HG03039 (cell line): Measurements from ENCODE around the gene PTPA.

Source experiments
- ATAC-seq: cut with Tn5 transposase; IDR thresholded peaks from one replicate; pipeline ENCODE4 v1.9.1; 2021; ENCODE audit warnings: mild to moderate bottlenecking, moderate library complexity; ENCODE audit not compliant: unreplicated experiment

Gene PTPA

GRCh38 chr9:129136446-129137035 is 25.3 kb downstream of the PTPA start:
- ATAC-seq, result no peak

- no peak for ATAC-seq
Observed at GRCh38 chr9:129137292-129138143, 26.3 kb downstream of the PTPA start.

GRCh38 chr9:129138144-129138462 is 26.9 kb downstream of the PTPA start:
- no peak for ATAC-seq

GRCh38 chr9:129138476-129139232 is 27.4 kb downstream of the PTPA start:
- no peak for ATAC-seq

GRCh38 chr9:129139233-129139992 is 28.2 kb downstream of the PTPA start:
- ATAC-seq, result peak; percentile 32

DNA sequence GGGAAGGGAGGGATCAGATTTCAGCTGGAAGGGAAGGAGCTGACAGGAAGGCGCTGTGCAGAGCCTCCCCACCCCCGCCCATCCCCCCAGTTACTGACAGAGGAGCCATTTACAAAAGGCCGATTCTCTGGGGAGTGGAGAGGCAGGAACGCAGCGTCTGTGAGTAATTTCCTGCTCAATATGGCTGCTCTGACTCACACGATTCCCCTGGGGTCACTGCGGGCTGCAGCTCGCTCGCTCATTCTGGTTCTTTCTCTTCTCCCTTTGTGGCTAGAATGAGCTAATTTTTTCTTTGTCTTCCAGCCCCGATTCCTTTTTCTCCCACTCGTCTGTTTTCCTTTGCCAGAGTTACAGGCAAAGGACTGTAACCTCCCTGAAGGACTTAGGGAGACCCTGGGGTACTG is 28.8 kb downstream of the PTPA start:
- no peak for ATAC-seq

DNA sequence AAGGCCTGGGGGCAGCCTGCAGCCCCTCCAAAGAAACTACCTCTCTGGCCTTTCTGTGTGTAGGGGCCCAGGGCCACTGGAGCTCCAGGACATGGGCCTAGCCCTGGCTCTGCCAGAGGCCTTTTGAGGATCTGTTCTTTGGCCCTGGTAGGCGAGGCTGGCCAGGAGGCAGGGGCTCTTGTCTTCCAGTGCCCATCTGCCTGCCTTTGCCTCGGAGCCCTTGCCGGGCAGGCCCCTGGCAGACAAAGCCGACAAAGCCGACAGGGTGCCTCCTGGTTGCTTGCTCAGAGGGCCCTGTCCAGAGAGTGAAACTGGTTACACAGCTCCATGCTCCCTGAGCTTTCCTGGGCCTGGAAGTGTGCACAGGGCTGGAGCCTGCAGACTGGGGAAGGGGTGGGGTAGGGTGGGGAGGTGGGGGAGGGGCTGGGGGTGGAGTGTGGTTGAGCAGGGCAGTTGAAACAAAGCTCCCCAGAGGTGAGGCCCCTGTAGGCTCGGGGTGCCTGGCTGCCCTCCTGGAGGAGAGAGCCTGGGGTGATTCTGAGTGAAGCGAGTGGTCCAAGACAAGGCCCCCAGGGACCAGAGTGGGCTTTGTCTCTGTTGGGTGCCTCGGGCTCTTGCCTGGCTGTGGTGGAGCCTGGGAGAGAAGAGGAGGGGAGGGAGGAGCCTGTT is 29.3 kb downstream of the PTPA start:
- no peak for ATAC-seq

GRCh38 chr9:129141066-129142041 is 30.1 kb downstream of the PTPA start:
- ATAC-seq, result no peak

GRCh38 chr9:129142138-129142935 is 31.1 kb downstream of the PTPA start:
- no peak for ATAC-seq

DNA sequence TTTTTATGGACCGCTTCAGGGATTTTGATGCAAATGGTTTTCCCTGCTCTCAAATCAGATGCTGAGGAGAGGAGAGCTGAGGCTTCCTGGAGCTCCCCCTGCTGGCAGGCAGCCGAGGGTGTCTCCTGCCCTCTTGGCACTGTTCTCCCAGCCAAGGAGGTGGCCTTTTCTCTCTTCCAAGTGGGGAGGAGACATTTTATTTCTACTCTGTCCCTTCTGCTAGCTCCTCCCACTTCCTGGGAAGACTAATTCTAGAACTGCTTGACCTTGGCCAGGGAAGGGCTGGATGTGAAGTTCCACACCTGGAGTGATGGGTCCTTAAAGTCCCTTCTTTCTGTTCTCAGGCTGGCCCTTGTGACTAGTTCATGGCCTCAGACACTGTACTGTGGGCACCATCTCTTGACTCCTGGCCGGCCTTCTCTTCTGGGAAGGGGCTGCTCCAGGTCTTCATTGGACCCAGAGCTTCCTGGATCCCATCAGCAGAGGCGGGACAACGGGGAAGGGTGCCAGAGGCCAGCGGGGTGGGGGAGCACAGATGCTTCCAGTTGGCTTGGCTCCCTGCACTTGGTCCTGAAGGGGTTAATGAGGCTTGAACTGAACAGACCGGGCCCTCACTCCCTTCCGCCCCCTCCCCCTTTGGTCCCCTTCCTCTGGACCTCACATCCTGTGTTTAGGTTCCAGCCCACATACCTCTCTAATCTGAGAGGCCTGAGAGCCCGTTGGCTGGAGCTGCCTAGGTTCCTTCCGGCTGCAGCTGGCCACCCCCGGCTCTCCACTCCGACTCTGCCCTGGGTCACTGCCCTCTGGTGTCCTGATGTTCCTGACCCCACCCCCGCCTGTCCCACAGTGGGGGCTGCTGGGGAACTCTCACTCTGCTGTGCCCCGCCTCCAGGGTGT is 32.1 kb downstream of the PTPA start:
- no peak for ATAC-seq

DNA sequence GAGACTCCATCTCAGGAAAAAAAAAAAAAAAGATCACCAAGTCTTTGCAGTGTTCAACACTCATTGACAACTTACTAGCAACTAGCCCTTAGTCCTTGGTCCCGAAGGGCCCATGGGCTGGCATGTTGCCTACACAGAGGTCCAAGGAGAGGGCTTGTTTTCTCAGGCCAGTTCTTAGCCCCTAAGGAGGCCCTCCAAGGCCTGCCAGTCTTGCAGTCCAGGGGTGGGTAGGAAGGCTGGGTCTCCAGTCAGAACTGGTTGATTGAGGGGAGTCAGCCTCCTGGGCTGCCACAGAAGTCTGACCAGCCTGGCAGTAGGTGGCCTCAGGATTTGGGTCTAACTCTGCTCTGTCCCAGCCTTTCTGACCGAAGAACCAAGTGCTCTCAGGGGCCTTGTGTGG is 34.1 kb downstream of the PTPA start:
- no peak for ATAC-seq

DNA sequence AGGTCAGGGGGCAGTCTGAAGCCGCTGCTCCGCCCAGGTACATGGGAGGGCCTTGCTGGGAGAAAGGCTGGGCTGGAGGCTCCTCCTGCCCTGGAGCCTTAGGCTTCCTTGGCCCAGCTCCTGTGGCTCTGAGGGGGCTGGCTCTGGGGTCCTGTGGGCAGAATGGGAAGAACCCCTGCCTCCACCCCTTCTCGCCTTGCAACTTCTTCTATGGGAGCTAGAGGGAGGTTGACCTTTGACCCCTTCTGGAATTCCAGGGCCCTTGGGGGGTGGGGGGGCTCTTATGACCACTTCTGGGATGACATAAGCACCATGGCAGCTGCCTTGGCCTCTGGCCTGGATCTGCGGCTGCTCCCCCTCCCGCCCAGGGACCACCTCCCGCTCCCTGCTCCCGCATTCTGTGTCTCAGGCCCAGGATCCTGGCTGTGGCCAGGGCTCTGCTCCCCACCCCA is 34.7 kb downstream of the PTPA start:
- no peak for ATAC-seq

DNA sequence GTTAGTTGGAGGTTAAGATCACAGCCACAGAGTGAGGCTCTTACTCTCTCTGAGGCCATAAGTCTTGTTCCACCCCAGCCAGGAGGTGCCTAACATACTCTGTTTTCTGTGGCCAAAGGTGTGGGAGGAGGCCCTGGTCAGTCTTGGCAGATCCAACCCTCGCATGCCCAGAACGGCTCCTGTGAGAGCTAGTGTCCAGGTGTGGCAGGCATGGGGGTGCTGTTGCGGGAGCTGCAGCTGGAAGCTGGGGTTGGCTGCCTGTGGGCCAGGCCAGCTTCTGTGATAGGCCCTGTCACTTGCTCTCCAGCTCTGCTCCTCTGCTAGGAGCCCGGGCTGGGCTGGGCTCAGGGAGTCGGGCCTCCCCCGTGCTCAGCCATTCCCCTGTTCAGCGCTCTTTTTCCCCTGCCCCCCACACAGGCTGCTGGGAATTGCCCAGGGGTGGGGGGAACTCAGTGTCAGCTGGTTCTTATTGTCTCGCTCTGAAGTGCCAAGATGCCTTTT is 35.3 kb downstream of the PTPA start:
- ATAC-seq, result no peak

GRCh38 chr9:129148463-129149204 is 37.4 kb downstream of the PTPA start:
- ATAC-seq, result no peak

GRCh38 chr9:129149442-129149841 is 38.2 kb downstream of the PTPA start:
- ATAC-seq, result no peak

GRCh38 chr9:129150122-129150521 is 38.9 kb downstream of the PTPA start:
- no peak for ATAC-seq
